DMS153 treated with DMSO at 0.1 percent for 48 hours (cell line): Measurements from ENCODE around the gene GATAD1.
"Not testable (repeated sequence)": the region's sequence is repeated elsewhere in the genome, so short reads cannot be mapped to it uniquely, and the experiment has no call there.

Source experiments
- DNase-seq: peaks from one replicate; lab custom pipeline; 2025; ENCODE audit not compliant: unreplicated experiment; lab: John Stamatoyannopoulos, UW

GATAD1 gene

GRCh38 chr7:92447345-92448204, at the start of gene GATAD1:
Gene GATAD1, plus strand, starts transcription at chr7:92447482. Its CDS starts 248 bp downstream, at chr7:92447730.
- DNase-seq, result peak; percentile 87

GRCh38 chr7:92397542-92397941, 49.7 kb upstream of the GATAD1 start:
- no peak for DNase-seq

GRCh38 chr7:92400013-92400412, 47.3 kb upstream of the GATAD1 start:
- no peak for DNase-seq

- no peak for DNase-seq
Measured at GRCh38 chr7:92402920-92403759, 44.1 kb upstream of the GATAD1 start.

GRCh38 chr7:92403760-92404074, 43.6 kb upstream of the GATAD1 start:
- no peak for DNase-seq

- no peak for DNase-seq
Measured at GRCh38 chr7:92404170-92404614, 43.1 kb upstream of the GATAD1 start.

- DNase-seq, result no peak
Measured at GRCh38 chr7:92409357-92409756, 37.9 kb upstream of the GATAD1 start.

GRCh38 chr7:92410162-92410561, 37.1 kb upstream of the GATAD1 start:
- not testable (repeated sequence) for DNase-seq

GRCh38 chr7:92412745-92413144, 34.5 kb upstream of the GATAD1 start:
- DNase-seq, result no peak

- DNase-seq, result no peak
Measured at GRCh38 chr7:92413550-92413949, 33.7 kb upstream of the GATAD1 start.

GRCh38 chr7:92415225-92415624, 32.1 kb upstream of the GATAD1 start:
- DNase-seq, result no peak

GRCh38 chr7:92417913-92418312, 29.4 kb upstream of the GATAD1 start:
- DNase-seq, result no peak

GRCh38 chr7:92421676-92422435, 25.4 kb upstream of the GATAD1 start:
- DNase-seq, result peak; percentile 49

GRCh38 chr7:92422926-92423325, 24.4 kb upstream of the GATAD1 start:
- no peak for DNase-seq

- DNase-seq, result no peak
Measured at GRCh38 chr7:92423710-92424131, 23.6 kb upstream of the GATAD1 start.

GRCh38 chr7:92425311-92425947, 21.9 kb upstream of the GATAD1 start:
- no peak for DNase-seq

GRCh38 chr7:92427193-92427592, 20.1 kb upstream of the GATAD1 start:
- no peak for DNase-seq

- no peak for DNase-seq
Measured at GRCh38 chr7:92432299-92432946, 14.9 kb upstream of the GATAD1 start.

GRCh38 chr7:92433019-92433418, 14.3 kb upstream of the GATAD1 start:
- DNase-seq, result no peak

GRCh38 chr7:92435542-92435941, 11.7 kb upstream of the GATAD1 start:
- DNase-seq, result no peak
